ENCODE measurements around the gene APOD.

- no peak for TF ChIP-seq CTCF (IDR thresholded peaks at IDR 0.05; ENCODE audit: low read depth, low read length)
- TF ChIP-seq POLR2A (IDR thresholded peaks at IDR 0.05; ENCODE audit: extremely low read depth, insufficient read length): no peak
- no peak for TF ChIP-seq MAX (IDR thresholded peaks at IDR 0.05; ENCODE audit: low read depth, low read length)
Measured at GRCh38 chr3:195587824-195588223, 4.1 kb upstream of the APOD start.
